Esophagus squamous epithelium (tissue), 5 donors: Measurements from ENCODE around the gene PCNP. TPM values are rescaled to one million over a fixed set of nuclear protein-coding genes. Genes with fewer than 3 reads are reported as not detected.
"Not testable (repeated sequence)": the region's sequence is repeated elsewhere in the genome, so short reads cannot be mapped to it uniquely, and the experiment has no call there.

ENCODE experiments used
- DNase-seq: peaks from one replicate; lab custom pipeline; 2025; lab: John Stamatoyannopoulos, UW
- H3K27ac ChIP-seq, 4 donors: fragments of 200-600 bp; sonication (generic); one replicate each; pipeline ENCODE4 v1.5.1; 2016 to 2019; ENCODE audit warnings: mild to moderate bottlenecking in 1 of 4
- H3K27me3 ChIP-seq, 4 donors: fragments of 200-600 bp; sonication (generic); 1 replicate in 3 of 4; 2 replicates in 1 of 4; pipeline versions ENCODE4 v1.5.1 to v1.6.0; 2017 to 2021; ENCODE audit warnings: antibody characterized with exemption in 1 of 4
- H3K36me3 ChIP-seq, 3 donors: fragments of 200-600 bp; sonication (generic); one replicate each; pipeline ENCODE4 v1.5.1; 2016 to 2019
- H3K4me1 ChIP-seq, 3 donors: fragments of 200-600 bp; sonication (generic); one replicate each; pipeline ENCODE4 v1.5.1; 2017 to 2019
- H3K4me3 ChIP-seq, 4 donors: fragments of 200-600 bp; sonication (generic); 1 replicate in 3 of 4; 2 replicates in 1 of 4; pipeline ENCODE4 v1.5.1; 2016 to 2019; ENCODE audit warnings: mild to moderate bottlenecking in 2 of 4, moderate library complexity in 1 of 4
- H3K9me3 ChIP-seq, 3 donors: fragments of 200-600 bp; sonication (generic); one replicate each; pipeline ENCODE4 v1.5.1; 2016 to 2019
- POLR2A ChIP-seq, 4 donors: fragments of 450-650 bp; IDR thresholded peaks; one replicate each; pipeline ENCODE4 v1.6.1; 2017; ENCODE audit warnings: antibody characterized with exemption in 4 of 4, mild to moderate bottlenecking in 4 of 4, moderate library complexity in 3 of 4
- WGBS, 2 donors: methylation state at CpG; one replicate each; pipeline ENCODE4 v1.1.5; 2018; 5-methylcytosine and 5-hydroxymethylcytosine counted together
- intact Hi-C: fragments of 100-400 bp; cut with DNase I; formaldehyde crosslinking; loops from one replicate; pipeline ENCODE4 v1.15.0; 2022
- total RNA-seq, 4 donors: library from RNA; depleted of rRNA; stranded (reverse); fragments of >200 nt; gene quantifications; one replicate each; pipeline ENCODE4 v1.1.0, GENCODE V29; 2016
- TF ChIP-seq, protein P1 (sequence below), 6 experiments: fragments of 450-650 bp in 4 of 6; fragments of 200-600 bp in 2 of 6; sonication (generic) in 2 of 6; IDR thresholded peaks; one replicate each; pipeline ENCODE4 v1.5.1; 2016 to 2019; ENCODE audit warnings: antibody characterized with exemption in 6 of 6, mild to moderate bottlenecking in 4 of 6, moderate library complexity in 4 of 6
- donor health status: DM: yes; HTN: yes; CAD: no.

The PCNP gene
- total RNA-seq, 4 donors from 2014 or later = 36.2 to 106 (median 56.9) TPM

DNA sequence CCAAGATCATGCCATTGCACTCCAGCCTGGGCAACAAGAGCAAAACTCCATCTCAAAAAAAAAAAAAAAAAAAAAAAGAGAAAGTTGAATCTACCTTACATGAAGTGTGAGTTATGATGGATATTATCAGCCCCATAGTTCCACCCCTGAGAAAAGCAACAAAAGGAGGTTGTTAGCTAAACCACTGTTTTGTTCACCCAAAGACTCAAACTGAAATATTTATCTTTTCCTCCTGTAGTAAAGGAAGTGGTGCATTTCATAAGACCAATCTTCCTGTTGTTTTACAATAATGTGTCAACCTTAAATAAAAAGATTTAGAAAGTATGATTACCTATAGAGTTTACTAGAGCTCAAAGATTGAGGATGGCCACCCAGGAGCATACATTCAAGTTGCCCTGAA is 31.0 kb upstream of the PCNP start:
- no peaks in the 10 kb centered on the region for H3K36me3 ChIP-seq
- no peak for TF ChIP-seq POLR2A (IDR thresholded peaks at IDR 0.05)
- TF ChIP-seq, protein P1, sequence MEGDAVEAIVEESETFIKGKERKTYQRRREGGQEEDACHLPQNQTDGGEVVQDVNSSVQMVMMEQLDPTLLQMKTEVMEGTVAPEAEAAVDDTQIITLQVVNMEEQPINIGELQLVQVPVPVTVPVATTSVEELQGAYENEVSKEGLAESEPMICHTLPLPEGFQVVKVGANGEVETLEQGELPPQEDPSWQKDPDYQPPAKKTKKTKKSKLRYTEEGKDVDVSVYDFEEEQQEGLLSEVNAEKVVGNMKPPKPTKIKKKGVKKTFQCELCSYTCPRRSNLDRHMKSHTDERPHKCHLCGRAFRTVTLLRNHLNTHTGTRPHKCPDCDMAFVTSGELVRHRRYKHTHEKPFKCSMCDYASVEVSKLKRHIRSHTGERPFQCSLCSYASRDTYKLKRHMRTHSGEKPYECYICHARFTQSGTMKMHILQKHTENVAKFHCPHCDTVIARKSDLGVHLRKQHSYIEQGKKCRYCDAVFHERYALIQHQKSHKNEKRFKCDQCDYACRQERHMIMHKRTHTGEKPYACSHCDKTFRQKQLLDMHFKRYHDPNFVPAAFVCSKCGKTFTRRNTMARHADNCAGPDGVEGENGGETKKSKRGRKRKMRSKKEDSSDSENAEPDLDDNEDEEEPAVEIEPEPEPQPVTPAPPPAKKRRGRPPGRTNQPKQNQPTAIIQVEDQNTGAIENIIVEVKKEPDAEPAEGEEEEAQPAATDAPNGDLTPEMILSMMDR (IDR thresholded peaks at IDR 0.05) = no peak
- DNase-seq = no peak
- intact Hi-C loops = no loop called here
- no peak overlapping the region for H3K27ac ChIP-seq
- H3K4me1 ChIP-seq = no peaks in the 10 kb centered on the region
- H3K4me3 ChIP-seq = no peak overlapping the region
- H3K27me3 ChIP-seq = no peaks in the 10 kb centered on the region
- H3K9me3 ChIP-seq = no peaks in the 10 kb centered on the region

DNA sequence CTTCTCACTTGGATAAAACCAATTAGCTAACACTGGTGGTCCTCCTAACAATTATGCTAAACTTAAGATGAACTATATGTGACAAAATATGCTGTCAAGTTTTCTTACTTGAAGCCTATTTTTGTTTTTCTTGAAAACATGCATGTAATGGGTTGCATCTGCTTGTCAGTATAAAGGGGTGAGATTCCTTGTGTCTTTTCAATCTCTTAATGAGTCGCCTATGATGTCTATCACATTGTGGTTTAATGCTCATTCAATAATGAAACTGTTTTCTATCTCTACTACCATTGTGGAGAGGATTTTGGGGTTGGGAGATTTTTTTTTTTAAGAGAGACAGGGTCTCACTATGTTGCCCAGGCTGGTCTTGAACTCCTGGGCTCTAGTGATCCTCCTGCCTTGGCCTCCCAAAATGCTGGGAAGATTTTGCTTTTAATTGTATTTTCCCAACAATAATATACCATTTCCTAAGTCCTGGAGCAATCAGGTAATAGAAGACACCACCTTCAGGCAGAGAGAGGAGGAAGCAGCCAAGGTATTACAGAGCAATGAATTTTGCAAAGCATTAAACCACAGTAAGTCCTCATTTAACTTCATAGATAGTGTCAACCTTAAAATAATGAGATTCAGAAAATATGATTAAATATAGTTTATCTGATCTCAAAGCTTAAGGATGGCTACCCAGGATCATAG is 29.7 kb upstream of the PCNP start:
- Histone ChIP-seq H3K36me3 (no peaks in the 10 kb centered on the region), H3K27ac (no peak overlapping the region), H3K4me1 (no peaks in the 10 kb centered on the region), H3K9me3 (no peaks in the 10 kb centered on the region), H3K4me3 (no peak overlapping the region), H3K27me3 (no peaks in the 10 kb centered on the region)
- WGBS, 2 donors = 68 to 79% methylated on average over 1 of the region's 1 CpG
- TF ChIP-seq, protein P1 (IDR thresholded peaks at IDR 0.05) = peak in 1 of 6 experiments; percentile 9
- TF ChIP-seq POLR2A (IDR thresholded peaks at IDR 0.05) = no peak
- intact Hi-C loops = no loop called here
- no peak for DNase-seq

DNA sequence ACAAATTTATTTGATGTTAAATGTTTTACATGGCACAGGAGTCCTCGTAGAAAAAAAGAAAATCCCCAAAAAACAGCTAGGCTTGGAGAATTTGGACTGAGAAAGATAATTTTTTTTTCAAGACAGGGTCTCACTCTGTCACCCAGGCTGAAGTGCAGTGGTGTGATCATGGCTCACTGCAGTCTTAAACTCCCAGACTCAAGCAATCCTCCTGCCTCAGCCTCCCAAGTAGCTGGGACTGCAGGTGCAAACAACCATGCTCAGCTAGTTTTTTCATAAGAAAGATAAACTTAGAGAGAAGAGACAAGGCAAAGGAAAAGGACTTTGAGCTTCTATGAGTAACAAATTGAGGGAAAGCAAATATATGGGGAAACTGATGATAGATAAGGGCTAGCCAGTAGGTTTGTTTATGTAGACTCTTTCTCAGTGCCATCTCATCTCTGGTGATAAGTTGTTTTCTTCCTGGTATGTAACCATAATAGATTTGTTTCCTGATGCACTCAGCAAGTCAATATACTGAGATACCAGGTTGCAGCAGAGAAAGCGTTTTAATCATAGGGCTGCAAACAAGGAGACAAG is 25.4 kb upstream of the PCNP start:
- H3K27ac ChIP-seq = no peak overlapping the region
- no peak overlapping the region for H3K4me3 ChIP-seq
- H3K4me1 ChIP-seq = no peaks in the 10 kb centered on the region
- no peaks in the 10 kb centered on the region for H3K36me3 ChIP-seq
- H3K9me3 ChIP-seq = no peaks in the 10 kb centered on the region
- H3K27me3 ChIP-seq = peaks cover 0 to 3% (median 0%) of the 10 kb centered on the region in 4 donors
- no peak for DNase-seq
- TF ChIP-seq, protein P1 (IDR thresholded peaks at IDR 0.05) = no peak
- TF ChIP-seq POLR2A (IDR thresholded peaks at IDR 0.05) = no peak
- WGBS, 2 donors = 65 to 80% methylated on average over 2 of the region's 2 CpGs
- intact Hi-C loops = no loop called here

DNA sequence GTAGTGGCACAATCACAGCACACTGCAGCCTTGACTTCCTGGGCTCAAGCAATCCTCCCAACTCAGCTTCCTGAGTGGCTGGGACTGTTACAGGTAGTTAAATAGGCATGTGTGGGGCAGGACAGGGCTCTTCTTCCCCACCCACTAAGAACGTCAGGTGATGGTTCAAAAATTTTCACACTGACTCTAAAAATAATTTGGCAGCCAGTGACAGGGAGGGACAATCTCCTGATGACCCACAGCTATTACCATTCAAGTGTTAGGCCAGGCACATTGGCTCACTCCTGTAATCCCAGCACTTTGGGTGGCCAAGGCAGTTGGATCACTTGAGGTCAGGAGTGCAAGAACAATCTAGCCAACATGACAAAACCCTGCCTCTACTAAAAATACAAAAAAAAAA is 24.5 kb upstream of the PCNP start:
- H3K9me3 ChIP-seq = no peaks in the 10 kb centered on the region
- no peak for TF ChIP-seq POLR2A (IDR thresholded peaks at IDR 0.05)
- TF ChIP-seq, protein P1 (IDR thresholded peaks at IDR 0.05) = no peak
- intact Hi-C loops = no loop called here

DNA sequence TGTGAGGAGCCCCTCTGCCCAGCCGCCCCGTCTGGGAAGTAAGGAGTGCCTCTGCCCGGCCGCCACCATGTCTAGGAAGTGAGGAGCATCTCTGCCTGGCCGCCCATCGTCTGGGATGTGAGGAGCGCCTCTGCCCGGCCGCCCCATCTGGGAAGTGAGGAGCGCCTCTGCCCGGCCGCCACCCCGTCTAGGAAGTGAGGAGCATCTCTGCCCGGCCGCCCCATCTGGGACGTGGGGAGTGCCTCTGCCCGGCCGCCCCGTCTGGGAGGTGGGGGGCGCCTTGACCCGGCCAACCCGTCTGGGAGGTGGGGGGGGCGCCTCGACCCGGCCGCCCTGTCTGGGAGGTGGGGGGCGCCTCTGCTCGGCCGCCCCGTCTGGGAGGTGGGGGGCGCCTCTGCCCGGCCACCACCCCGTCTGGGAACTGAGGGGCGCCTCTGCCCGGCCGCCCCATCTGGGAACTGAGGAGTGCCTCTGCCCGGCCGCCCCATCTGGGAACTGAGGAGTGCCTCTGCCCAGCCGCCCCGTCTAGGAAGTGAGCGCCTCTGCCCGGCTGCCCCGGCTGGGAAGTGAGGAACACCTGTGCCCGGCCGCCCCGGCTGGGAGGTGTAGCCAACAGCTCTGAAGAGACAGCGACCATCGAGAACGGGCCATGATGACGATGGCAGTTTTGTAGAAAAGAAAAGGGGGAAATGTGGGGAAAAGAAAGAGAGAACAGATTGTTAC is 22.5 kb upstream of the PCNP start:
- H3K27me3 ChIP-seq = peaks cover 0 to 18% (median 0%) of the 10 kb centered on the region in 4 donors
- WGBS, 2 donors = 92 to 100% methylated on average over 4 of the region's 50 CpGs
- H3K27ac ChIP-seq, DNase-seq, intact Hi-C loops, H3K36me3 ChIP-seq, H3K9me3 ChIP-seq, H3K4me1 ChIP-seq, H3K4me3 ChIP-seq: not testable (repeated sequence)

More for the DNA sequence above, 24.5 kb upstream of the PCNP start:
- no peak for DNase-seq
- H3K4me1 ChIP-seq = no peaks in the 10 kb centered on the region
- no peaks in the 10 kb centered on the region for H3K36me3 ChIP-seq
- no peak overlapping the region for H3K27ac ChIP-seq
- WGBS, 2 donors = 33% methylated on average over 1 of the region's 1 CpG
- no peak overlapping the region for H3K4me3 ChIP-seq
- H3K27me3 ChIP-seq = peaks cover 0 to 8% (median 0%) of the 10 kb centered on the region in 4 donors

DNA sequence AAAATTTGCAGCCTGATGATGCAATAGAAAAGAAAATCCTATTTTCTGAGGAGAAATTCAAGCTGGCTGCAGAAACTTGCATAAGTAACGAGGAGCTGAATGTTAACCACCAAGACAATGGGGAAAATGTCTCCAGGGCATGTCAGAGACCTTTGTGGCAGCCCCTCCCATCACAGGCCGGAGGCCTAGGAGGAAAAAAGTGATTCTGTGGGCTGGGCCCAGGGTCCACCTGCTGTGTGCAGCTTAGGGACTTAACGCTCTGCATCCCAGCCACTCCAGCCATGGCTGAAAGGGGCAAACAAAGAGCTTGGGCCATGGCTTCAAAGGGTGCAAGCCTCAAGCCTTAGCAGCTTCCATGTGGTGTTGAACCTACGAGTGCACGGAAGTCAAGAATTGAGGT is 20.6 kb upstream of the PCNP start:
- intact Hi-C loops, H3K36me3 ChIP-seq, H3K9me3 ChIP-seq, DNase-seq, H3K4me3 ChIP-seq, H3K27ac ChIP-seq, H3K4me1 ChIP-seq: not testable (repeated sequence)
- 69 to 80% methylated on average over 4 of the region's 5 CpGs for WGBS, 2 donors
- H3K27me3 ChIP-seq = peaks cover 0 to 34% (median 0%) of the 10 kb centered on the region in 4 donors
